Kasumi-1 (cell line): Measurements from ENCODE around the gene SERPINB6.
"Not testable (repeated sequence)": the region's sequence is repeated elsewhere in the genome, so short reads cannot be mapped to it uniquely, and the experiment has no call there.

ENCODE experiments used
- DNase-seq, 2 experiments: peaks; one replicate each; lab custom pipeline; 2025; lab: John Stamatoyannopoulos, UW

SERPINB6 gene

DNA sequence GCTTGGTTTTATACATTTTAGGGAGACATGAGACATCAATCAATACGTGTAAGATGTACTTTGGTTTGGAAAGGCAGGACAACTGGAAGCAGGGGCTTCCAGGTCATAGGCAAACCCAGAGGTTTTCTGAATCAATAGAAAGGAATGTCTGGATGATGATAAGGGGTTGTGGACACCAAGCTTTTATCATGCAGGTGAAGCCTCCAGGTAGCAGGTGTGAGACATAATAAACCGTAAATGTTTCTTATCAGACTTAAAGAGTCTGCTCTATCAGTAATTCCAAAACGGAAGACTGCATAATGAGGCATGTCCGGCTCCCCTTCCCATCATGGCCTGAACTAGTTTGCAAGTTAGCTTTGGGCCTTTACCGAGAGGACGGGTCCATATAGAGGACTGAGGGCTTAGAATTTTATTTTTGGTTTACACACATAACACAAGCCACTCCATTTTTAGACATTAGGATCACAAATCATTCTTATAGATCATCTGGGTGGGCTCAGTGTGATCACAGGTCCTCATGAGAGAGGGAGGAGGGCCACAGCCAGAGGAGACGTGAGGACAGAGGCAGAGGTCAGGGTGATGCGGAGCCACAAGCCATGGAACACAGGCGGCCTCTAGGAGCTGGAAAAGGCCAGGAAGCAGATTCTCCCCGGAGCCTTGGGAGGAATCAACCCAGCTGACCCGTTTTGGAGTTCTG is 57.6 kb downstream of the SERPINB6 start:
- no peak for DNase-seq

DNA sequence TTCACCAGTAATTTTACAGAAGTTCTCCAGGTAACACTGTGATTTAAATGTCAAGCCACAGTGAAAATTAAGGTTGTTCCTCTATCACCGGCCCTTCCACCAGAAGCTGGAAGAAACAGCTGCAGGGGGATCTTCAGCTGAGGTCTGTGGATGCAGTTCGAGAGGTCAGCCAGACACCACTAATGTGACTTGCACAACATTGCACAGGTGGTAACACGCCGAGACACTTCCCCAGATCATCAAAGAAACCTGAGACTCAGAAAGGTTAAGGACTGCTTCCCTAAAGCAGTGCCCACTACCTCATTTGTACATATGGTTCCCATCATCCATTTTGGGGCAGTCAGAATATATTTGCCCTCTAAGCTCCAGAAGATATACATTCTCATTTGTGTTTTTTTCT is 60.2 kb downstream of the SERPINB6 start:
- DNase-seq: no peak

DNA sequence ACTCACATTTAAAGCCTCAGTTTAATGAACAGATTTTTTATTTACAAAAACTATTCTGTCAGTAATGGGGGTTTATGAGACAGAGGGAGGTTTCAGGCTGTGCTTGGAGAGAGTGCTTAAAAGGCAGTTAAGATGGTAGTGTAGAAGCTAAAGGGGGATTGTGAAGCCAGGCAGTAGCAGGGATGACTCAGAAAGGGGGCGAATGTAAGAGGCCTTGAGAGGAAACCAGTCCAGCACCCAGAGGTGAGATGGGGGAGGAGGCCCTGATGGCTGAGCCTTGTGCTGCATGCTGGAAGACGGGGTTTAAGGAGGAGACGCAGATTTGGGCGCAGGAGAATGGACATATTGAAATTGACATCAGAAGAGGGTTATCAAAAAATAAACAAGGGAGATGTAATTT is 61.6 kb downstream of the SERPINB6 start:
- peak in 1 of 2 experiments; percentile 4 for DNase-seq

DNA sequence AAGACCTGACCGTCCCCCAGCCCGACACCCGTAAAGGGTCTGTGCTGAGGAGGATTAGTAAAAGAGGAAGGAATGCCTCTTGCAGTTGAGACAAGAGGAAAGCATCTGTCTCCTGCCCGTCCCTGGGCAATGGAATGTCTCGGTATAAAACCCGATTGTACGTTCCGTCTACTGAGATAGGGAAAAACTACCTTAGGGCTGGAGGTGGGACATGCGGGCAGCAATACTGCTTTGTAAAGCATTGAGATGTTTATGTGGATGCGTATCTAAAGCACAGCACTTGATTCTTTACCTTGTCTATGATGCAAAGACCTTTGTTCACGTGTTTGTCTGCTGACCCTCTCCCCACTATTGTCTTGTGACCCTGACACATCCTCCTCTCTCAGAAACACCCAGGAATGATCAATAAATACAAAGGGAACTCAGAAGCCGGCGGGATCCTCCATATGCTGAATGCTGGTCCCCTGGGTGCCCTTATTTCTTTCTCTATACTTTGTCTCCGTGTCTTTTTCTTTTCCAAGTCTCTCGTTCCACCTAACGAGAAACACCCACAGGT is 62.2 kb downstream of the SERPINB6 start:
- DNase-seq: not testable (repeated sequence)

GRCh38 chr6:2908516-2908915 is 62.9 kb downstream of the SERPINB6 start:
- DNase-seq: not testable (repeated sequence)

DNA sequence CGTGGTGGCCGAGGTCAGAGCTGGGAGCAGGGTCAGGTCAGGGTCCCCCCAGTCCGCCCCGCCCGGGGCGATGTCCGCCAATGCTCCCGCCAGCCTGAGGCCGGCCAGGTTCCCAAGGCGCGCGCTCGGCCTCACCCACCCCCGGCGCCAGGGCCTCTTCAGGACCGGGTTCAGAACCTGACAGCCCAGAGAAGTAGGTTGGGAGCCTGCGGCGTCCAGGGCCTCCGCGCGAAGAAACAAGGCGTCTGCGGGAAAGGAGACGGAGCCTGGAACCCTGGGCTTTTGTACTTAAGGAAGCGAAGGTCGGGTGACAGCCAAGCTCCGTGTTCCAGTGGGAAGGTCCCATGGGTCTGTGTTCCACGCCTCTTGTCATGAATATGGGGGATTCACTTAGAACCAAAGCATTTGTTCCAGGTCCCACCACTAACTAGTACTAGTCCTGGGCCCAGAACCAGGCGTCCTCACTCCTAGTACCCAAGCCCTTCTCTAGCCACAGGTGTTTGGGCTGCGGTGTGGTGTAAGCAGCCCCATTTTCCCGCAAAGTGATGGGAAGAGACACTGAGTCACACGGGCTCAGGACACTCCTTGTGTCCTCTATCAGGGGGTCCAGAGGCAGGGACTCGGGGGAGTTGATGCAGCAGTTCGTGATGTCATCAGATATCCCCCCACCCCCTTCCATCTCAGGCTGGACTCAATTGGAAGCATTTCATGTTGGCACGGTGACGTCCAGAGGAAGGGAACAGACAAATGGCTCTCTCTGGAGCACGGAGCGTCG is 67.8 kb downstream of the SERPINB6 start:
- DNase-seq: not testable (repeated sequence)

GRCh38 chr6:2901645-2902502 is 69.5 kb downstream of the SERPINB6 start:
- DNase-seq: not testable (repeated sequence)

DNA sequence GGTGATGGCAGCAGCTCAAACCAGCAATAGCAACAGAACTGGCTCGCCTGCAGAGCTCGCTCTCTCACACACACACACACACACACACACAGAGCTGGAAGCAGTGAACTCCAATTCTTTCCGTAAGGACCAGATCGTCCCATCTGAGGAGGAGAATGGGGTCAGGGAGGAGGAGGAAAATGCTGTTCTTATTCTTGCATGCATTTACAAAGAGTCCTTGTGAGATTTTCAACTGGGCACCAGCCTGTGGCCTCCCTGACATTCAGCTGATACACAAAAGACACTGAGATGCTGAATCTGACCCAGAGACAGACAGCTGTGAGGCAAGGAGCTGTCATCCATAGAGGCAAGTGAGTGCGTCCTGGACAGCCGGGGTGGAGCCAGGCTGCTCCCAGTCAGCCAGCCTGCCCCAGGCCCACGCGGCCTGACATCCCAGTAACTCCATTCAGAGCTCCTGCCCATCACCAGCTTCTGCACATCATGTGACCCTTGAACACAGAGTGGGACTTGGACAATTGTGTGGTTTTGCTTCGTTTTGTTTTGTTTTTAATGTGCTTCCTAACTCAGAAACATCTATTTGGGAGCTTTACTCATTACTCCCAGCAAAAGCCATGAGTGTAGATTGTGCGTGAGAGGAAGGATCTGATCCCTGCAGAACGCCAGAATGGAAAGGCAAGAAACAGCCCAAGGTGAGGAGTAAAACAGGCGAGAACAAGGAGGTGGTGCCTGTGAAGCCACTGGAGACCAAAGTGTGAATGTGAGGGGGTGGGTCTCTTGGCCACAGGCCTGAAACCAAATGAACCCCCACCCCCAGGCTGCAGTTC is 70.3 kb downstream of the SERPINB6 start:
- no peak for DNase-seq

GRCh38 chr6:2900221-2900807 is 71.1 kb downstream of the SERPINB6 start:
- DNase-seq: no peak

DNA sequence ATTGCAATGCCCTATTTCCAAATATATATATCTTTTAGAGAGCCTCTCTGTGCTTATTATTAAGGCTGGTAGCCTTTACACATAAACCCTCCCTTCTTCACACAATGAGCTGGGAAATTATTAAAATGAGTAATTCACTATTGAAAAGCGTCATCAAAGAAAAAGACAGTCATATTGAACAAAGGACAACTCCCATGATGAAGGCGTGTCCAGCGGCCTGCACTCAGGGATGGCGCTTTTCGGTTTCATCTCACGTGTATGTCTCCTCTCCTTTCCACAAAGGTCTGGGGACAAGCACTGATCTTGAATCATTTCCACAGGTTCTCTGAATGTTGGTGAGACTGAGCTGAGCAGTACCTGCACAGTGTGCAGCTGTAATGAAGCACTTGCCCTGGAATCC is 71.8 kb downstream of the SERPINB6 start:
- DNase-seq: no peak
